ENCODE measurements around the gene EMC6.

GRCh38 chr17:3693829-3694231 lies 25.2 kb downstream of the EMC6 start:
- TF ChIP-seq CTCF (IDR thresholded peaks at IDR 0.05), result no peak
- TF ChIP-seq EP300 (IDR thresholded peaks at IDR 0.05; ENCODE audit: low read depth), result no peak
- TF ChIP-seq POLR2A (IDR thresholded peaks at IDR 0.05), result no peak
